Mammary epithelial cell (primary cell): ENCODE measurements around the gene CUTA.
"Not testable (repeated sequence)": the region's sequence is repeated elsewhere in the genome, so short reads cannot be mapped to it uniquely, and the experiment has no call there.

ENCODE experiments used
- CTCF ChIP-seq, 2 donors: IDR thresholded peaks in 1 of 2; conservative IDR thresholded peaks in 1 of 2; 2 replicates each; pipeline ENCODE4 v1.5.1; 2011 to 2012; ENCODE audit warnings: inconsistent platforms in 2 of 2, low read length in 2 of 2, mild to moderate bottlenecking in 2 of 2, control low read depth in 1 of 2, low read depth in 1 of 2; ENCODE audit not compliant: insufficient read depth in 1 of 2; ENCODE audit errors: extremely low read depth in 1 of 2
- EZH2 ChIP-seq: IDR thresholded peaks from 2 replicates; pipeline ENCODE4 v1.6.1; 2012; ENCODE audit warnings: low read length, inconsistent platforms, borderline replicate concordance

GRCh38 chr6:33399881-33400280 is 18.0 kb downstream of the CUTA start:
- not testable (repeated sequence) for TF ChIP-seq CTCF (conservative IDR thresholded peaks at IDR 0.05 in 1 of 2, IDR thresholded peaks at IDR 0.05 in 1 of 2; ENCODE audit: extremely low read depth in 1 of 2, insufficient read depth in 1 of 2, low read depth in 1 of 2, low read length in 2 of 2); EZH2
